H1 (cell line): ENCODE measurements around the gene TNF. TPM values are rescaled to one million over a fixed set of nuclear protein-coding genes. Genes with fewer than 3 reads are reported as not detected.

Experiments used
- ATF2 ChIP-seq: IDR thresholded peaks from 2 replicates; pipeline ENCODE4 v1.6.1; 2012; ENCODE audit warnings: low read length, inconsistent platforms
- BRCA1 ChIP-seq: IDR thresholded peaks from 2 replicates; pipeline ENCODE4 v1.6.1; 2012; ENCODE audit warnings: low read depth, low read length, improper control_type of control experiment
- CHD1 ChIP-seq: IDR thresholded peaks from 2 replicates; pipeline ENCODE4 v1.6.1; 2012; ENCODE audit warnings: low read depth, low read length, improper control_type of control experiment
- CREB1 ChIP-seq: IDR thresholded peaks from 2 replicates; pipeline ENCODE4 v1.6.1; 2012; ENCODE audit warnings: inconsistent platforms
- CTBP2 ChIP-seq: IDR thresholded peaks from 2 replicates; pipeline ENCODE4 v1.7.0; 2011; ENCODE audit warnings: borderline replicate concordance, mild to moderate bottlenecking, moderate library complexity, mixed read lengths, low read length; ENCODE audit not compliant: insufficient read depth, insufficient read length
- EGR1 ChIP-seq: IDR thresholded peaks from 2 replicates; pipeline ENCODE4 v1.6.1; 2011; ENCODE audit warnings: low read depth, low read length, borderline replicate concordance
- GTF2F1 ChIP-seq: IDR thresholded peaks from 2 replicates; pipeline ENCODE4 v1.6.1; 2012; ENCODE audit warnings: low read depth, low read length, improper control_type of control experiment, borderline replicate concordance
- HDAC2 ChIP-seq, 2 experiments: fragments of 300-600 bp in 1 of 2; sonication (generic) in 1 of 2; IDR thresholded peaks; 2 replicates each; pipeline ENCODE4 v1.6.1; 2011 to 2012; ENCODE audit warnings: low read depth in 2 of 2, low read length in 2 of 2, mild to moderate bottlenecking in 2 of 2, moderate library complexity in 2 of 2, borderline replicate concordance in 1 of 2, inconsistent platforms in 1 of 2
- KDM4A ChIP-seq: IDR thresholded peaks from one replicate; pipeline ENCODE4 v1.7.1; 2012; ENCODE audit warnings: low read depth, mild to moderate bottlenecking, moderate library complexity, low read length, inconsistent platforms; ENCODE audit not compliant: severe bottlenecking
- MAX ChIP-seq: IDR thresholded peaks from 2 replicates; pipeline ENCODE4 v1.6.1; 2012; ENCODE audit warnings: inconsistent platforms
- NRF1 ChIP-seq: IDR thresholded peaks from 2 replicates; pipeline ENCODE4 v1.6.1; 2011; ENCODE audit warnings: mild to moderate bottlenecking, low read depth, low read length, improper control_type of control experiment
- PHF8 ChIP-seq: fragments of 200-600 bp; sonication (generic); conservative IDR thresholded peaks from 2 replicates; pipeline ENCODE4 v1.7.1; 2012; ENCODE audit warnings: low read depth, mild to moderate bottlenecking, inconsistent platforms, low read length, moderate library complexity
- POLR2A ChIP-seq, 2 experiments: IDR thresholded peaks; 1 replicate in 1 of 2; 2 replicates in 1 of 2; pipeline ENCODE4 v1.6.1; 2011; ENCODE audit warnings: low read depth in 2 of 2, low read length in 2 of 2, mild to moderate bottlenecking in 2 of 2; ENCODE audit errors: control extremely low read depth in 1 of 2
- SAP30 ChIP-seq: fragments of 300-600 bp; sonication (generic); IDR thresholded peaks from 2 replicates; pipeline ENCODE4 v1.7.1; 2012; ENCODE audit warnings: low read length, moderate library complexity, mild to moderate bottlenecking, inconsistent platforms; ENCODE audit not compliant: insufficient read depth, insufficient replicate concordance
- SIRT6 ChIP-seq: IDR thresholded peaks from one replicate; pipeline ENCODE4 v1.7.1; 2012; ENCODE audit warnings: low read length, inconsistent platforms
- SIX5 ChIP-seq: IDR thresholded peaks from 2 replicates; pipeline ENCODE4 v1.6.1; 2011; ENCODE audit warnings: mild to moderate bottlenecking, low read depth, low read length
- SP1 ChIP-seq: IDR thresholded peaks from 2 replicates; pipeline ENCODE4 v1.6.1; 2011; ENCODE audit warnings: low read depth, low read length
- SRF ChIP-seq: IDR thresholded peaks from 2 replicates; pipeline ENCODE4 v1.6.1; 2011; ENCODE audit warnings: mild to moderate bottlenecking, low read depth, low read length, moderate library complexity
- TAF1 ChIP-seq: IDR thresholded peaks from 2 replicates; pipeline ENCODE4 v1.6.1; 2011; ENCODE audit warnings: mild to moderate bottlenecking, low read depth, low read length
- TCF12 ChIP-seq: IDR thresholded peaks from 2 replicates; pipeline ENCODE4 v1.6.1; 2011; ENCODE audit warnings: low read depth, mild to moderate bottlenecking, low read length
- polyA plus RNA-seq, 7 experiments: library from polyadenylated mRNA; depleted of rRNA in 3 of 7; stranded (reverse) in 5 of 7; unstranded in 2 of 7; fragments of >200 nt in 5 of 7; fragments of 200-250 nt in 2 of 7; gene quantifications; 1 replicate in 5 of 7; 2 replicates in 1 of 7; 4 replicates in 1 of 7; pipeline versions ENCODE4 v1.2.1 to v1.2.3, GENCODE V29; 2011 to 2013; ENCODE audit warnings: missing spikeins in 2 of 7, mixed read lengths in 2 of 7
- total RNA-seq: library from RNA; stranded (reverse); fragmentation: NEBNext Ultra II Directional; extraction: Animal tissue kit (Norgen Biotek cat#: 25700); gene quantifications from 2 replicates; pipeline ENCODE4 v1.2.1, GENCODE V29; 2021
- TF ChIP-seq, protein P1 (sequence below): IDR thresholded peaks from 2 replicates; pipeline ENCODE4 v1.6.1; 2011; ENCODE audit warnings: low read length, improper control_type of control experiment

The TNF gene
- total and polyA plus RNA-seq, 2 of the 8 experiments (the other 6 are each of a cell fraction or from before 2014, with no cell fraction given), result not detected

DNA sequence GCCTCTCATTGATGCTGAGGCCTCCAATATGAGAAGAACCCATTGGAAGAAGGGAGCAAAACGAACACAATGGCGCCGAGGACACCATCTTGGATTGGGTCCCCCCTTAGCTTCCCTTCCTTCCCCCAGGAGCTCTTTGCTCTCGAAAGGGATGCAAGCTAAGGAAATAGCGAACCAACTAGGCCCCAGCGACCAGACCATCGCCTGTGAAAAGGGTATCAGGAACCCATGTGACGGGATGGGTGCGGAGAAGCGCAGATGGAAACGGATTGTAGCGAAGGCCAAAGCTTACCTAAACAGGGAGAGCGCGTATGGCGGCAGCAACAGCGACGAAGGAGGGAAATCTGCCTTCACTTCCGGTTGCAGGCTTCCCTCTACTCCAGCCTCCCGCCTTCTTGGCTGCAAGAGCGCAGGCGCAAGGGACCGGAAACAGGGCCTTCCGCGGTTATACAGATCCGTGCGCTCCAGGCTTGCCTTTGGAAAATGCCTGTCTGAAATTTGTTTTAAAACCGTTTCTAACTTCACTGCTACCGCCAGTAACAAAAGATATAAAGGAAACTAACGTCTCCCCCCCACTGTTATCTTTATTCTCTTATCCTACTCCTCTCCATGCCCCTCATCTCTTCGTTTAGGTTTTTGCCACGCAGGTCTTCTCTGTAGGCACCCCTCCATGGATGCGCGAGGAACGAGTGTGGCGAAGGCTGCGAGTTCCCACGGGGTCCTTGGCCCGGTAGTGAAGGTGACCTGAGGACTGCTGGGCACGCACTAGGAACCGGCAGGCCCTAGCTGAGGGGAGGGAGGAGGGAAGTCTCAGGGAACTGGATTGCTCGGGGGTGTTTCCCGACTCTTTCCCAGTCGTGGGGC, 33.5 kb upstream of the TNF start, which contains the start of gene DDX39B (continued):
- peak; percentile 75 for TF ChIP-seq ATF2
- peak; percentile 97 to 99 for TF ChIP-seq POLR2A (IDR thresholded peaks at IDR 0.05; ENCODE audit: control extremely low read depth in 1 of 2, low read depth in 2 of 2, low read length in 2 of 2)
- TF ChIP-seq MAX, result peak; percentile 79
- TF ChIP-seq GTF2F1, result peak; percentile 88
- peak; percentile 99 for TF ChIP-seq TAF1
- peak; percentile 68 for TF ChIP-seq PHF8
- TF ChIP-seq CREB1, result peak; percentile 51; the same call in 1 of the 2 replicates
- no peak for TF ChIP-seq CTBP2
- TF ChIP-seq TCF12, result no peak
- TF ChIP-seq SIRT6, result no peak
- no peak for TF ChIP-seq SRF
- TF ChIP-seq HDAC2 (IDR thresholded peaks at IDR 0.05; ENCODE audit: borderline replicate concordance in 1 of 2, low read depth in 2 of 2, low read length in 2 of 2), result peak in 1 of 2 experiments; percentile 75; a peak in 1 of 4 replicates
- peak; percentile 45; the same call in 1 of the 2 replicates for TF ChIP-seq CHD1
- TF ChIP-seq SIX5, result no peak
- peak; percentile 76 for TF ChIP-seq SAP30
- TF ChIP-seq EGR1, result peak; percentile 41; the same call in 1 of the 2 replicates
- TF ChIP-seq SP1, result peak; percentile 65; the same call in 1 of the 2 replicates
- peak; percentile 78 for TF ChIP-seq NRF1
- TF ChIP-seq, protein P1, sequence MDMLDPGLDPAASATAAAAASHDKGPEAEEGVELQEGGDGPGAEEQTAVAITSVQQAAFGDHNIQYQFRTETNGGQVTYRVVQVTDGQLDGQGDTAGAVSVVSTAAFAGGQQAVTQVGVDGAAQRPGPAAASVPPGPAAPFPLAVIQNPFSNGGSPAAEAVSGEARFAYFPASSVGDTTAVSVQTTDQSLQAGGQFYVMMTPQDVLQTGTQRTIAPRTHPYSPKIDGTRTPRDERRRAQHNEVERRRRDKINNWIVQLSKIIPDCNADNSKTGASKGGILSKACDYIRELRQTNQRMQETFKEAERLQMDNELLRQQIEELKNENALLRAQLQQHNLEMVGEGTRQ, result no peak
- TF ChIP-seq KDM4A, result peak; percentile 65
- peak; percentile 18; the same call in 1 of the 2 replicates for TF ChIP-seq BRCA1
